Measurements from ENCODE around the gene RMDN2.

RMDN2 gene

GRCh38 chr2:37881397-37881796 is 43.7 kb upstream of the RMDN2 start:
- DNase-seq (ENCODE audit: low read depth), result no peak
- TF ChIP-seq CTCF (conservative IDR thresholded peaks at IDR 0.05; ENCODE audit: low read depth, low read length), result no peak

GRCh38 chr2:37882036-37882435 is 43.1 kb upstream of the RMDN2 start:
- no peak for TF ChIP-seq CTCF (conservative IDR thresholded peaks at IDR 0.05; ENCODE audit: low read depth, low read length)
- no peak for DNase-seq (ENCODE audit: low read depth)
- no peak overlapping the region for H3K4me3 ChIP-seq (ENCODE audit: low read depth, low read length)

More at GRCh38 chr2:37881397-37881796, 43.7 kb upstream of the RMDN2 start:
- H3K4me3 ChIP-seq (ENCODE audit: low read depth, low read length), result no peak overlapping the region

- H3K4me3 ChIP-seq (ENCODE audit: low read depth, low read length), result no peak overlapping the region
- TF ChIP-seq CTCF (conservative IDR thresholded peaks at IDR 0.05; ENCODE audit: low read depth, low read length), result no peak
- no peak for DNase-seq (ENCODE audit: low read depth)
Observed at GRCh38 chr2:37883518-37883917, 41.6 kb upstream of the RMDN2 start.

GRCh38 chr2:37885329-37885993 is 39.6 kb upstream of the RMDN2 start:
- DNase-seq (ENCODE audit: low read depth), result no peak
- no peak for TF ChIP-seq CTCF (conservative IDR thresholded peaks at IDR 0.05; ENCODE audit: low read depth, low read length)
- H3K4me3 ChIP-seq (ENCODE audit: low read depth, low read length), result no peak overlapping the region

GRCh38 chr2:37886745-37887144 is 38.3 kb upstream of the RMDN2 start:
- peak; percentile 87 for DNase-seq (ENCODE audit: low read depth)
- no peak for TF ChIP-seq CTCF (conservative IDR thresholded peaks at IDR 0.05; ENCODE audit: low read depth, low read length)
- H3K4me3 ChIP-seq (ENCODE audit: low read depth, low read length), result no peak overlapping the region

- TF ChIP-seq CTCF (conservative IDR thresholded peaks at IDR 0.05; ENCODE audit: low read depth, low read length), result no peak
- no peak overlapping the region for H3K4me3 ChIP-seq (ENCODE audit: low read depth, low read length)
- DNase-seq (ENCODE audit: low read depth), result no peak
Observed at GRCh38 chr2:37887286-37887685, 37.8 kb upstream of the RMDN2 start.

- no peak overlapping the region for H3K4me3 ChIP-seq (ENCODE audit: low read depth, low read length)
- peak; percentile 89 for TF ChIP-seq CTCF (conservative IDR thresholded peaks at IDR 0.05; ENCODE audit: low read depth, low read length)
- DNase-seq (ENCODE audit: low read depth), result peak; percentile 81
Observed at GRCh38 chr2:37890893-37891495, 34.1 kb upstream of the RMDN2 start.
